Type B pancreatic cell (in vitro differentiated cells): ENCODE results near the gene KRTAP16-1. TPM values are rescaled to one million over a fixed set of nuclear protein-coding genes. Genes with fewer than 3 reads are reported as not detected.

Experiments used
- DNase-seq: peaks from one replicate; pipeline ENCODE4 v3.0.0; 2021; ENCODE audit warnings: mixed read lengths; ENCODE audit not compliant: unreplicated experiment; ENCODE audit errors: extremely low spot score
- H3K27ac Mint-ChIP-seq: 2 replicates; pipeline ENCODE4 v1.8.0; 2021; ENCODE audit warnings: mild to moderate bottlenecking, mixed read lengths
- H3K27me3 Mint-ChIP-seq: 2 replicates; pipeline ENCODE4 v1.8.0; 2021; ENCODE audit warnings: mixed read lengths
- H3K36me3 Mint-ChIP-seq: 2 replicates; pipeline ENCODE4 v1.8.0; 2021; ENCODE audit warnings: mixed read lengths
- H3K4me1 Mint-ChIP-seq: one replicate; pipeline ENCODE4 v1.8.0; 2021; ENCODE audit warnings: mixed read lengths; ENCODE audit not compliant: unreplicated experiment
- H3K4me3 Mint-ChIP-seq: 2 replicates; pipeline ENCODE4 v1.8.0; 2021; ENCODE audit warnings: mild to moderate bottlenecking, mixed read lengths
- H3K9me3 Mint-ChIP-seq: 2 replicates; pipeline ENCODE4 v1.8.0; 2021; ENCODE audit warnings: mixed read lengths
- total RNA-seq: library from RNA; stranded (reverse); gene quantifications from 2 replicates; pipeline ENCODE4 v1.2.1, GENCODE V29; 2021; ENCODE audit warnings: low replicate concordance
- TF ChIP-seq, protein P1 (sequence below): fragments of 200-600 bp; sonication (generic); conservative IDR thresholded peaks from 2 replicates; pipeline ENCODE4 v1.5.0; 2021; ENCODE audit warnings: antibody characterized with exemption, mild to moderate bottlenecking

The KRTAP16-1 gene
- total RNA-seq, 1 donor from 2014 or later = not detected

DNA sequence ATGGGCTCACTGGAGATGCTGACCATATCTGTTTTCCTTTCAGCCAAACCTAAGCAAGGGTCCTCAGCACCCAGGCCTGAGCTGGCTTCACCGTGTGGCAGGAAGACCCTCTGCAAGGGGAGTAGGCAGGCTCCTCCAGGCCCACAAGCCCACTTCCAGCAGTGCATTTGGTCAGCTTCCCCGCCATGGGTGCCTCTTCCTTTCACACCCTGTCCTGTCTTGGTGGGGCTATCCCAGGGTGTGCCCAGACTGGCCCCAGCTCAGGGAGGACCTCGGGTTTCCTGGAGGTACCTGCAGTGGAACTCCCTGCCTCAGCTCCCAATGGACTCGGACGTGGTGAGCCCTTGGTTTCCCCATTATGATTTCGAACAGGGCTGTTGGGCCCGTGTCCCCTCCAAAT lies 19.1 kb upstream of the KRTAP16-1 start:
- no peak for DNase-seq
- Mint-ChIP-seq H3K9me3 (no peaks in the 10 kb centered on the region), H3K27ac (no peak overlapping the region), H3K27me3 (no peaks in the 10 kb centered on the region), H3K4me1 (no peaks in the 10 kb centered on the region), H3K4me3 (no peak overlapping the region), H3K36me3 (no peaks in the 10 kb centered on the region)
- TF ChIP-seq, protein P1, sequence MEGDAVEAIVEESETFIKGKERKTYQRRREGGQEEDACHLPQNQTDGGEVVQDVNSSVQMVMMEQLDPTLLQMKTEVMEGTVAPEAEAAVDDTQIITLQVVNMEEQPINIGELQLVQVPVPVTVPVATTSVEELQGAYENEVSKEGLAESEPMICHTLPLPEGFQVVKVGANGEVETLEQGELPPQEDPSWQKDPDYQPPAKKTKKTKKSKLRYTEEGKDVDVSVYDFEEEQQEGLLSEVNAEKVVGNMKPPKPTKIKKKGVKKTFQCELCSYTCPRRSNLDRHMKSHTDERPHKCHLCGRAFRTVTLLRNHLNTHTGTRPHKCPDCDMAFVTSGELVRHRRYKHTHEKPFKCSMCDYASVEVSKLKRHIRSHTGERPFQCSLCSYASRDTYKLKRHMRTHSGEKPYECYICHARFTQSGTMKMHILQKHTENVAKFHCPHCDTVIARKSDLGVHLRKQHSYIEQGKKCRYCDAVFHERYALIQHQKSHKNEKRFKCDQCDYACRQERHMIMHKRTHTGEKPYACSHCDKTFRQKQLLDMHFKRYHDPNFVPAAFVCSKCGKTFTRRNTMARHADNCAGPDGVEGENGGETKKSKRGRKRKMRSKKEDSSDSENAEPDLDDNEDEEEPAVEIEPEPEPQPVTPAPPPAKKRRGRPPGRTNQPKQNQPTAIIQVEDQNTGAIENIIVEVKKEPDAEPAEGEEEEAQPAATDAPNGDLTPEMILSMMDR = no peak

DNA sequence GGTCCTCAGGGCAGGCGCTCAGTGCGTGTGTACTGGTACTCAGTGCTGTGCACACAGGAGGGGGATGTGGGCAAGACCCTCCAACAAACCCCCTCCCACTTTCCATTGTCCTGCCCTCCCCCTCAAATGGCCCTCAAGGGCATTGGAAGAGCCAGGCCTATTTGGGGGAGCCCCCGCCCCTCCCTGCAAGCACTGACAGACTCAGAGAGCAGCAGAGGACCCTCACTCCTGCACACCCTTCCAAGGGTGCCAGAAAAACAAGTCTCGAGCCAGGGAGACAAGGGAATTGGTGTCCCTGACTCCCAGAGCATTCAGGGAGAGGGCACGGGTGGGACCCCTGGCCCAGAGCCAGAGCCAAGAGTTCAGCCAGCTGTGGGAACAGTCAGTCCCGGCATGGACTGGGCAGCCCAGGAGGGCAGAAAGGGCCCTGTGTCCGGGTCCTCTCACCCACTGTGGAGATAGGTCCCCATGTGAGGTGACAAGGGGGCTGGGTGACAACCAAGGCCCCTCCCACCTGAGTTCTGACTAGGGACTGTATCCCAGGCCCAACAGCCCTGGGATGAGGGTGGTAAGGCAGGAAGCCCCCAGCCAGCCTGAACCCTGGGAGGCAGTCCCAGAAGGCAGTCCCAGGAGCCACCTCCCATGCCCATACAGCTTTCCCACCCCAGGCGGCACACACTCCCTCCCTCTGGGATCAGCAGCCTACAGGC lies 18.5 kb upstream of the KRTAP16-1 start:
- Mint-ChIP-seq H3K4me1 (peaks cover 3% of the 10 kb centered on the region), H3K27ac (no peak overlapping the region), H3K27me3 (no peaks in the 10 kb centered on the region), H3K36me3 (no peaks in the 10 kb centered on the region), H3K9me3 (no peaks in the 10 kb centered on the region), H3K4me3 (no peak overlapping the region)
- TF ChIP-seq, protein P1 = no peak
- DNase-seq = no peak

DNA sequence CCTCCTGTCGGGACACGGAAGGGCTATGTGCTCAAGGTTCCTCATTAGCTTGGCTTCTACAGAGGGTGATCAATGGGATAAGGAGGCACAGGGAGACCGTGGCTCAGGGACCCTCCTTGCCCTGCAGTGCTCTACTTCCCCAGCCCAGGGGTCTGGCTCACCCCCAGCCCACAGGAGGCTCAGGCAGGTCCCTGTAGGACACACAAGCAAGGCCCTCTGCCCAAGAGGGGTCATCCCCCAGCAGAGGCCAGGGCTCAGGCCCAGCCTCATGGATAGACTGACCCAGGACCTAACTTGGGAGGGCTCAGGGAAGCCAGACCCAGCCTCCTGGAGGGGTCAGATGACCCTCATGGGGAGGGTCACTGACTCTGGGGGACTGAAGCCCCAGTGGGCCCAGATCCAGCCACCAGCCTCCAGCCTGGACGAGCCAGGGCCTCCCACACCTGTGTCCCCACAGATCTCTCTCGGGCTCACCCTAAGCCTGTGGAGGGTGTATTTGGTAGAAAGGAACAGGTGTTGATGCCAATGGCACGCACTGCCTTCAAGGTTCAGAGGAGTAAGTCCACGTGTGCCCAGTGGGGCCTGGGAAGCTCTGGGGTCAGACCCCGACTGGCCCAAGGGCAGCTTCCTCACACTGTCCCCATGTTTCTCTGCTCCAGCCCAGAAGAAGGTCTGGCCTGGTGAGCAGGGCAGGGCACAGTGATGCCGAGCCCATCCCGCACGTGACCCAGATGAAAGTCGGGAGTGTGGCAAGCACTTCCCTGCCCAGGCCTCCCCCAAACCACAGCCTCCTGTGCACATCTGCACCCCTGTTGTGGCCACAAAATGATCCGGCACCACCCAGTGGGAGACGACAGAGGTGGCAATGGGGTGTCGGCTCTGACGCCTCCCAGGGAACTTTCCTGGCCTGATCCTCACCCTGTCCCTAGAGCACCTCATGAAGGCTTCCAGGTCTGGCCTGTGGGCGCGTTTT lies 17.4 kb upstream of the KRTAP16-1 start:
- no peak overlapping the region for H3K27ac Mint-ChIP-seq
- no peak overlapping the region for H3K4me3 Mint-ChIP-seq
- no peaks in the 10 kb centered on the region for H3K9me3 Mint-ChIP-seq
- DNase-seq = no peak
- TF ChIP-seq, protein P1 = no peak
- no peaks in the 10 kb centered on the region for H3K36me3 Mint-ChIP-seq
- no peaks in the 10 kb centered on the region for H3K27me3 Mint-ChIP-seq
- H3K4me1 Mint-ChIP-seq = peaks cover 6% of the 10 kb centered on the region

DNA sequence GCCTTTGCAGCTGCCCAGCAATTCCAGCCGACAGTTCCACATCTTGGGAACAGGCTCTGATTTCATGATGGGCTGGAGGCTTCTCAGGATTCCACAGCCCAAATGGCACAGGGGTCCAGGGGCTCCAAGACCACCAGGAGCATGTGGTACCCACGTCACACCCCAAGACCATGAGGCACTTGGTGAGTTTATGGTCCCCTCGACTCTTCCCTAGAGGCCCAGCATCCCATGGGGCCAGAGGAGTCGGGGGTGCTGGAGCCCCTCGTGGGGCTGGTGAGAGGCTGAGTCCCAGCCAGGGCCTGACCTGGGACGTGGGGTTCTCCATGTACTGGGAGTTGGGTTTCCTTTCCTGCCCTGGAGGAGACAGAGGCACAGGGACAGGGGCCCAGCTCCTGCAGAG lies 16.5 kb upstream of the KRTAP16-1 start:
- no peaks in the 10 kb centered on the region for H3K27me3 Mint-ChIP-seq
- no peaks in the 10 kb centered on the region for H3K36me3 Mint-ChIP-seq
- DNase-seq = no peak
- H3K4me1 Mint-ChIP-seq = peaks cover 6% of the 10 kb centered on the region
- H3K27ac Mint-ChIP-seq = no peak overlapping the region
- TF ChIP-seq, protein P1 = no peak
- H3K9me3 Mint-ChIP-seq = peaks cover 2% of the 10 kb centered on the region
- H3K4me3 Mint-ChIP-seq = no peak overlapping the region

DNA sequence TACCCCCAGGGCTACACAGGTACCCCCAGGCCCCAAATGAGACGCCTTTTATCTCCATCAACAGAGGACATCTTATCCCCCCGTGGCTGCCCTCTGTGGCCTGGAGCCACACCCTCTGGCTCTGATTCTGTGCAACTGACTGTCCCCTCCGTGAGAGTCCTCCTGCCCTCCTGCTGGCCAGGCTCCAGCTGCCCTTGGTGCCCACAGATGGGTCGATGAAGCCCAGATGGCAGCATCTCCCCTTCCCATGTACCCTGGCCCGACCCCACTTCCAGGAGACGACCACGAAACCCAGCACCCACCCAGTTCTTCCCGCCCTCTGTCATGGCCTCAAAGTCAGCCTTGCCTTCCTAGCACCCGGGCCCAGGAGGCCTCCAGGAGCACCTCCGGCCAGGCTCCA lies 16.0 kb upstream of the KRTAP16-1 start:
- TF ChIP-seq, protein P1 = no peak
- peaks cover 4% of the 10 kb centered on the region for H3K9me3 Mint-ChIP-seq

More for the DNA sequence above, 16.0 kb upstream of the KRTAP16-1 start:
- Mint-ChIP-seq H3K36me3 (no peaks in the 10 kb centered on the region), H3K4me3 (no peak overlapping the region), H3K27me3 (no peaks in the 10 kb centered on the region), H3K27ac (no peak overlapping the region), H3K4me1 (peaks cover 6% of the 10 kb centered on the region)
- no peak for DNase-seq
